OCI-LY3 (cell line): ENCODE data around the gene CADM2.

Source experiments
- H2AFZ ChIP-seq: fragments of 200-600, 300-600 bp; shearing (Covaris generic); 2 replicates; pipeline ENCODE4 v1.6.0; 2014; ENCODE audit warnings: antibody characterized with exemption, low read depth, low read length
- H3K27ac ChIP-seq: fragments of 200-600, 300-600 bp; sonication (generic); 2 replicates; pipeline ENCODE4 v1.5.1; 2014; ENCODE audit warnings: mild to moderate bottlenecking, low read length, moderate library complexity, mixed read lengths
- H3K27me3 ChIP-seq: fragments of 200-600, 300-600 bp; sonication (generic); 2 replicates; pipeline ENCODE4 v1.6.1; 2014; ENCODE audit warnings: low read depth, low read length, mixed read lengths
- H3K36me3 ChIP-seq: fragments of 200-600, 300-600 bp; sonication (generic); replicated peaks from 2 replicates; pipeline ENCODE3; 2014; ENCODE audit warnings: low read depth, low read length, mixed read lengths
- H3K4me1 ChIP-seq: fragments of 300-600, 200-600 bp; sonication (generic); 2 replicates; pipeline ENCODE4 v1.6.1; 2014; ENCODE audit warnings: low read length, mixed read lengths
- H3K4me2 ChIP-seq: fragments of 200-600, 300-600 bp; sonication (generic); 2 replicates; pipeline ENCODE4 v1.6.1; 2014; ENCODE audit warnings: low read length, mixed read lengths
- H3K4me3 ChIP-seq: fragments of 300-600, 200-600 bp; sonication (generic); 2 replicates; pipeline ENCODE4 v1.5.1; 2014; ENCODE audit warnings: antibody characterized with exemption, mild to moderate bottlenecking, low read length, moderate library complexity
- H3K79me2 ChIP-seq: fragments of 300-600, 200-600 bp; shearing (Covaris generic); 2 replicates; pipeline ENCODE4 v1.6.1; 2014; ENCODE audit warnings: mild to moderate bottlenecking, low read length, mixed read lengths
- H3K9ac ChIP-seq: fragments of 300-600, 200-600 bp; shearing (Covaris generic); 2 replicates; pipeline ENCODE4 v1.6.0; 2014; ENCODE audit warnings: mild to moderate bottlenecking, low read length, moderate library complexity
- H3K9me3 ChIP-seq: fragments of 200-600, 300-600 bp; shearing (Covaris generic); 2 replicates; pipeline ENCODE4 v1.6.1; 2014; ENCODE audit warnings: low read length, mixed read lengths; ENCODE audit not compliant: insufficient read depth
- H4K20me1 ChIP-seq: fragments of 200-600, 300-600 bp; sonication (generic); 2 replicates; pipeline ENCODE4 v1.6.1; 2016; ENCODE audit warnings: low read length, mixed read lengths; ENCODE audit not compliant: insufficient read depth
- CTCF ChIP-seq: fragments of 200-600, 300-600 bp; sonication (generic); IDR thresholded peaks from 2 replicates; pipeline ENCODE4 v1.5.1; 2014; ENCODE audit warnings: antibody characterized with exemption, low read length, low read depth
- EZH2phosphoT487 ChIP-seq: fragments of 200-600 bp; shearing (Covaris generic); IDR thresholded peaks from 2 replicates; pipeline ENCODE4 v1.6.1; 2018; ENCODE audit warnings: antibody characterized with exemption, mixed run types, low read depth

The CADM2 gene

GRCh38 chr3:85572978-85573377 lies 614.2 kb downstream of the CADM2 start:
- peaks cover 15% of the 10 kb centered on the region for H3K4me1 ChIP-seq
- TF ChIP-seq CTCF (no peak), EZH2phosphoT487 (no peak)

GRCh38 chr3:85574006-85574705 lies 615.4 kb downstream of the CADM2 start:
- Histone ChIP-seq H4K20me1 (no peaks in the 10 kb centered on the region), H3K36me3 (no peaks in the 10 kb centered on the region), H2AFZ (peak overlapping the region; percentile 46; the same call in 1 of the 2 replicates), H3K9me3 (no peaks in the 10 kb centered on the region), H3K4me2 (no peak overlapping the region), H3K79me2 (no peaks in the 10 kb centered on the region), H3K4me1 (peaks cover 15% of the 10 kb centered on the region), H3K27ac (no peak overlapping the region), H3K9ac (no peak overlapping the region), H3K27me3 (no peaks in the 10 kb centered on the region), H3K4me3 (no peak overlapping the region)
- TF ChIP-seq EZH2phosphoT487: no peak
- TF ChIP-seq CTCF: no peak

More at GRCh38 chr3:85572978-85573377, 614.2 kb downstream of the CADM2 start:
- Histone ChIP-seq H3K27me3 (no peaks in the 10 kb centered on the region), H2AFZ (no peak overlapping the region), H3K9me3 (no peaks in the 10 kb centered on the region), H3K27ac (no peak overlapping the region), H4K20me1 (no peaks in the 10 kb centered on the region), H3K36me3 (no peaks in the 10 kb centered on the region), H3K4me2 (no peak overlapping the region), H3K79me2 (no peaks in the 10 kb centered on the region), H3K9ac (no peak overlapping the region), H3K4me3 (no peak overlapping the region)

- H3K4me1 ChIP-seq: peaks cover 6% of the 10 kb centered on the region
Observed at GRCh38 chr3:85576091-85576690, 617.4 kb downstream of the CADM2 start.

More at GRCh38 chr3:85576091-85576690, 617.4 kb downstream of the CADM2 start:
- Histone ChIP-seq H3K9me3 (no peaks in the 10 kb centered on the region), H3K4me2 (peak overlapping the region; percentile 49), H4K20me1 (no peaks in the 10 kb centered on the region), H3K4me3 (no peak overlapping the region), H3K79me2 (no peaks in the 10 kb centered on the region), H3K36me3 (no peaks in the 10 kb centered on the region), H3K9ac (no peak overlapping the region), H2AFZ (no peak overlapping the region), H3K27ac (no peak overlapping the region), H3K27me3 (no peaks in the 10 kb centered on the region)
- TF ChIP-seq EZH2phosphoT487 (no peak), CTCF (peak; percentile 83)
